ENCODE results near the gene TMPRSS9. TPM values are rescaled to one million over a fixed set of nuclear protein-coding genes. Genes with fewer than 3 reads are reported as not detected.

Gene TMPRSS9
- polyA plus RNA-seq, 1 donor (not counting 4 experiments of a cell fraction or from before 2014, with no cell fraction given): not detected

DNA sequence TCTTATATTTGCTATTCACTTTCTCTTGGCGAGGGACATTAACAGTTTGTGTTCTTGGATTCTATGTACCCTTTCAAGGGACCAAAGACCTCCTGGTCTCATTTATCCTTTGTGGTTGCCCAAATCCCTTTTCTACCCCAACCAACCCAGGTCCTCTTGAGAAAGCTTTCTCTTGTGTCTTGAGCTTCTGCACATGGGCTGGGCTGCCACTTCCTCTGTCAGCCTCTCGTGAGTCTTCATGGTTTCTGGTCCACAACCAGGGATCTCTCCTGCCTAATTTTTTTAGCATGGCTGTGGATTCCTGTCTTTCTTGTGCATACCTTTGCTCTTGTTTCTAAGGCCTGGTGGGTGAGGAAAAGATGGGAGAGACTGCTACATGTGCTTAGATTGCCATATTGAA is 52.4 kb downstream of the TMPRSS9 start:
- H3K27ac ChIP-seq (ENCODE audit: control insufficient read depth, insufficient read depth, low read length): no peak overlapping the region

DNA sequence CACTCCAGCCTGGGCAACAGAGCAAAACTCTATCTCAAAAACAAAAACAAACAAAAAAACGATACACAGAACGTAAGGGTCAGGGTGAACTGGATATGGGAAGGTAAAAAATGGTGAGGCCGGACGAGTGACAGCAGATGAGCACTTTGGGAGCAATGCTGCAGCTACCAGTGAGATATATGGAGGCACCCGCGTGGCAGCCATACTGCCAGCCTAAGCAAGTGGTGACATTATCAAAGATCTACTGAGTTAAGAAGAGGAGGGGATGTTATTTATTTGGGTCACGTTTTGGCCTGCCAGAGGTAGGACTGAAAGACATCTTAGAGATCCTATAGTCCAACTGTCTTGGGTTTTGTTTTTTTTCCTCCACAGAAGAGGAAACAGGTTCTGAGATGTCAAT is 53.1 kb downstream of the TMPRSS9 start:
- no peak for DNase-seq (ENCODE audit: low read depth, low spot score)

More for the DNA sequence above, 52.4 kb downstream of the TMPRSS9 start:
- FAIRE-seq (no peak), DNase-seq (ENCODE audit: low read depth, low spot score) (no peak)
- no peak overlapping the region for H3K4me3 ChIP-seq (ENCODE audit: control insufficient read depth in 2 of 3, extremely low read depth in 1 of 3, insufficient read depth in 2 of 3, low read depth in 1 of 3, low read length in 3 of 3)
- dilution Hi-C loops (cut with MboI; ENCODE audit: extremely low pct_ligation_motif_present, low sequenced_read_pairs): no loop called here
- H3K9ac ChIP-seq (ENCODE audit: control insufficient read depth, extremely low read depth, insufficient read depth, low read length): no peak overlapping the region
- TF ChIP-seq, protein P1, sequence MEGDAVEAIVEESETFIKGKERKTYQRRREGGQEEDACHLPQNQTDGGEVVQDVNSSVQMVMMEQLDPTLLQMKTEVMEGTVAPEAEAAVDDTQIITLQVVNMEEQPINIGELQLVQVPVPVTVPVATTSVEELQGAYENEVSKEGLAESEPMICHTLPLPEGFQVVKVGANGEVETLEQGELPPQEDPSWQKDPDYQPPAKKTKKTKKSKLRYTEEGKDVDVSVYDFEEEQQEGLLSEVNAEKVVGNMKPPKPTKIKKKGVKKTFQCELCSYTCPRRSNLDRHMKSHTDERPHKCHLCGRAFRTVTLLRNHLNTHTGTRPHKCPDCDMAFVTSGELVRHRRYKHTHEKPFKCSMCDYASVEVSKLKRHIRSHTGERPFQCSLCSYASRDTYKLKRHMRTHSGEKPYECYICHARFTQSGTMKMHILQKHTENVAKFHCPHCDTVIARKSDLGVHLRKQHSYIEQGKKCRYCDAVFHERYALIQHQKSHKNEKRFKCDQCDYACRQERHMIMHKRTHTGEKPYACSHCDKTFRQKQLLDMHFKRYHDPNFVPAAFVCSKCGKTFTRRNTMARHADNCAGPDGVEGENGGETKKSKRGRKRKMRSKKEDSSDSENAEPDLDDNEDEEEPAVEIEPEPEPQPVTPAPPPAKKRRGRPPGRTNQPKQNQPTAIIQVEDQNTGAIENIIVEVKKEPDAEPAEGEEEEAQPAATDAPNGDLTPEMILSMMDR (optimal IDR thresholded peaks at IDR 0.05 in 1 of 3, IDR thresholded peaks at IDR 0.05 in 1 of 3, conservative IDR thresholded peaks at IDR 0.05 in 1 of 3; ENCODE audit: extremely low read depth in 1 of 3, insufficient read depth in 2 of 3, low read length in 3 of 3): no peak
- TF ChIP-seq EZH2 (IDR thresholded peaks at IDR 0.05; ENCODE audit: low read length): no peak
- H3K9me3 ChIP-seq (ENCODE audit: control insufficient read depth, low read depth, low read length): peaks cover 2% of the 10 kb centered on the region
- no peaks in the 10 kb centered on the region for H3K27me3 ChIP-seq (ENCODE audit: control insufficient read depth, extremely low read depth, insufficient read depth, low read length)
- H3K79me2 ChIP-seq (ENCODE audit: control insufficient read depth, insufficient read depth, low read length): no peaks in the 10 kb centered on the region
- no peak overlapping the region for H2AFZ ChIP-seq (ENCODE audit: control insufficient read depth, low read length)
- peaks cover 0 to 4% of the 10 kb centered on the region in 2 experiments for H3K36me3 ChIP-seq (ENCODE audit: control insufficient read depth in 2 of 2, extremely low read depth in 1 of 2, insufficient read depth in 2 of 2, low read length in 2 of 2)
- H4K20me1 ChIP-seq (ENCODE audit: control insufficient read depth, extremely low read depth, insufficient read depth, low read length): no peaks in the 10 kb centered on the region
- no peak overlapping the region for H3K4me2 ChIP-seq (ENCODE audit: control insufficient read depth, extremely low read depth, insufficient read depth, low read depth, low read length)
- no peaks in the 10 kb centered on the region for H3K9me1 ChIP-seq (ENCODE audit: control insufficient read depth, extremely low read depth, insufficient read depth, low read length)
- no peaks in the 10 kb centered on the region for H3K4me1 ChIP-seq (ENCODE audit: control insufficient read depth, extremely low read depth, insufficient read depth, low read length)

More for the DNA sequence above, 53.1 kb downstream of the TMPRSS9 start:
- dilution Hi-C loops (cut with MboI; ENCODE audit: extremely low pct_ligation_motif_present, low sequenced_read_pairs): no loop called here
- Histone ChIP-seq H4K20me1 (ENCODE audit: control insufficient read depth, extremely low read depth, insufficient read depth, low read length) (no peaks in the 10 kb centered on the region), H3K27me3 (ENCODE audit: control insufficient read depth, extremely low read depth, insufficient read depth, low read length) (no peaks in the 10 kb centered on the region), H2AFZ (ENCODE audit: control insufficient read depth, low read length) (no peak overlapping the region), H3K36me3 (ENCODE audit: control insufficient read depth in 2 of 2, extremely low read depth in 1 of 2, insufficient read depth in 2 of 2, low read length in 2 of 2) (peaks cover 3 to 9% of the 10 kb centered on the region in 2 experiments), H3K9me3 (ENCODE audit: control insufficient read depth, low read depth, low read length) (peaks cover 2% of the 10 kb centered on the region), H3K4me3 (ENCODE audit: control insufficient read depth in 2 of 3, extremely low read depth in 1 of 3, insufficient read depth in 2 of 3, low read depth in 1 of 3, low read length in 3 of 3) (no peak overlapping the region), H3K9ac (ENCODE audit: control insufficient read depth, extremely low read depth, insufficient read depth, low read length) (no peak overlapping the region), H3K4me2 (ENCODE audit: control insufficient read depth, extremely low read depth, insufficient read depth, low read depth, low read length) (no peak overlapping the region), H3K4me1 (ENCODE audit: control insufficient read depth, extremely low read depth, insufficient read depth, low read length) (no peaks in the 10 kb centered on the region), H3K27ac (ENCODE audit: control insufficient read depth, insufficient read depth, low read length) (no peak overlapping the region), H3K79me2 (ENCODE audit: control insufficient read depth, insufficient read depth, low read length) (no peaks in the 10 kb centered on the region), H3K9me1 (ENCODE audit: control insufficient read depth, extremely low read depth, insufficient read depth, low read length) (no peaks in the 10 kb centered on the region)
- TF ChIP-seq, protein P1 (optimal IDR thresholded peaks at IDR 0.05 in 1 of 3, IDR thresholded peaks at IDR 0.05 in 1 of 3, conservative IDR thresholded peaks at IDR 0.05 in 1 of 3; ENCODE audit: extremely low read depth in 1 of 3, insufficient read depth in 2 of 3, low read length in 3 of 3): no peak
- TF ChIP-seq EZH2 (IDR thresholded peaks at IDR 0.05; ENCODE audit: low read length): no peak
- no peak for FAIRE-seq
